Activated naive CD4-positive, alpha-beta T cell treated with anti-CD3 and anti-CD28 coated beads, Interleukin-2, amount 50 U/mL, for 16 hours (primary cell): ENCODE data around the gene RILPL1.
"Not testable (repeated sequence)": the region's sequence is repeated elsewhere in the genome, so short reads cannot be mapped to it uniquely, and the experiment has no call there.

Experiments
- DNase-seq: peaks from one replicate; pipeline ENCODE4 v3.0.0-alpha.2; 2020

Gene RILPL1

GRCh38 chr12:123529686-123530085 is 3.8 kb downstream of the RILPL1 start:
- no peak for DNase-seq

- no peak for DNase-seq
Measured at GRCh38 chr12:123528858-123529257, 4.7 kb downstream of the RILPL1 start.

- no peak for DNase-seq
Measured at GRCh38 chr12:123526542-123527080, 6.9 kb downstream of the RILPL1 start.

- no peak for DNase-seq
Measured at GRCh38 chr12:123524378-123524777, 9.1 kb downstream of the RILPL1 start.

- no peak for DNase-seq
Measured at GRCh38 chr12:123523518-123523917, 10.0 kb downstream of the RILPL1 start.

GRCh38 chr12:123522164-123522563 is 11.4 kb downstream of the RILPL1 start:
- no peak for DNase-seq

- no peak for DNase-seq
Measured at GRCh38 chr12:123520567-123521474, 12.7 kb downstream of the RILPL1 start.

GRCh38 chr12:123519141-123520001 is 14.1 kb downstream of the RILPL1 start:
- DNase-seq: no peak

GRCh38 chr12:123516216-123516780 is 17.2 kb downstream of the RILPL1 start:
- no peak for DNase-seq

- DNase-seq: not testable (repeated sequence)
Measured at GRCh38 chr12:123514582-123515221, 18.8 kb downstream of the RILPL1 start.

- DNase-seq: no peak
Measured at GRCh38 chr12:123513805-123514204, 19.7 kb downstream of the RILPL1 start.

GRCh38 chr12:123512838-123513665 is 20.5 kb downstream of the RILPL1 start:
- DNase-seq: no peak

GRCh38 chr12:123506843-123507236 is 26.7 kb downstream of the RILPL1 start:
- no peak for DNase-seq

- no peak for DNase-seq
Measured at GRCh38 chr12:123506059-123506842, 27.3 kb downstream of the RILPL1 start.

GRCh38 chr12:123502163-123502704 is 31.3 kb downstream of the RILPL1 start:
- no peak for DNase-seq

GRCh38 chr12:123499332-123499731 is 34.2 kb downstream of the RILPL1 start:
- no peak for DNase-seq

- no peak for DNase-seq
Measured at GRCh38 chr12:123498126-123498825, 35.2 kb downstream of the RILPL1 start.

GRCh38 chr12:123497065-123497464 is 36.5 kb downstream of the RILPL1 start:
- no peak for DNase-seq

- no peak for DNase-seq
Measured at GRCh38 chr12:123494124-123494851, 39.2 kb downstream of the RILPL1 start.
